ENCODE results near the gene CLTCL1. TPM values are rescaled to one million over a fixed set of nuclear protein-coding genes. Genes with fewer than 3 reads are reported as not detected.
A peak's percentile ranks its signal among the peaks of the same experiment; 100 is the strongest.

Gene CLTCL1
- total and polyA plus RNA-seq, 4 experiments from 2014 or later = 0.80 to 1.7 TPM; not detected in 2

DNA sequence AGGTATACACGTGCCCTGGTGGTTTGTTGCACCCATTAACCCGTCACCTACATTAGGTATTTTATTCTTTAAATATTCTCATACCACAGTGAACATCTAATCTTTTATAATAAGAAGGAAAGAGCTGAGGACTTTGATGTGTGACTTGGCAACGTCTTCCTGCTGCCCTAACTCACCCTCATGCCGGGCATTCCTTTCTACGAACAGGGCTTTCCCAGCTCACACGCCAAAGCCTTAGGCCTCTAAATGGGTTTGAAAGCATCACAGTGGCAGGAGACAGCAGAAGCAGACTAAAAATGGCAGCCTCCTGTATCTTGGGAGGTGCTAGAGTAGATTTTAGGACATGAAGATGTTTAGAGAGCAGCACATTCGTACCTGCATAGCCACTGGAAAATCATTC, 52.6 kb downstream of the CLTCL1 start:
- H3K27ac Mint-ChIP-seq = no peak overlapping the region
- H3K4me1 Mint-ChIP-seq = no peaks in the 10 kb centered on the region
- no peak overlapping the region for H3K4me3 ChIP-seq (ENCODE audit: low read length in 2 of 2)
- H3K36me3 Mint-ChIP-seq = no peaks in the 10 kb centered on the region
- no peak overlapping the region for H3K27ac ChIP-seq (ENCODE audit: low read depth, low read length)
- no peaks in the 10 kb centered on the region for H3K27me3 ChIP-seq (ENCODE audit: insufficient read depth, low read length)
- H3K36me3 ChIP-seq (ENCODE audit: insufficient read depth, low read length) = no peaks in the 10 kb centered on the region
- H3K4me1 ChIP-seq (ENCODE audit: insufficient read depth, low read length) = no peaks in the 10 kb centered on the region
- no peaks in the 10 kb centered on the region for H3K9me3 Mint-ChIP-seq
- H3K9me3 ChIP-seq (ENCODE audit: control insufficient read depth in 1 of 2, low read length in 2 of 2) = no peaks in the 10 kb centered on the region
- CTCF ChIA-PET (ENCODE audit: partially characterized antibody) = no interaction called here
- intact Hi-C loops (cut with micrococcal nuclease) = no loop called here
- no peak for DNase-seq
- POLR2A ChIA-PET (ENCODE audit: partially characterized antibody) = no interaction called here
- H3K27me3 Mint-ChIP-seq = peaks cover 0 to 11% of the 10 kb centered on the region in 2 donors
- H3K4me3 Mint-ChIP-seq = no peak overlapping the region

DNA sequence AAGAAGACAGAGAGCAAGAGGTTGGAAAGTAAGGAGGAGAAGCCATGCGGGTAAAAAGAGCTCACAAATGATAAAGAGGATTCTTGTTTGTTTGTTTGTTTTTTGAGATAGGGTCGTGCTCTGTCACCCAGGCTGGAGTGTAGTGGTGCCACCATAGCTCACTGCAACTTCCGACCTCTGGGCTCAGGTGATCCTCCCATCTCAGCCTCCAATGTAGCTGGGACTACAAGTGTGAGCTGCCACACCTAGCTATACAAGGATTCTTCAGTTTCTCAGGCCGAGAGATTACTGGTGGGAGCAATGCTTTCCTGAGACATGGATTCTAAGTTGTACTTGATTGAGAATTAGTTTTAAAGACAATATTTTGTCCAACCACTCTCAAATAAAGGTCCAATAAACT, 55.6 kb downstream of the CLTCL1 start:
- DNase-seq = no peak
- intact Hi-C loops (cut with micrococcal nuclease) = no loop called here
- no peaks in the 10 kb centered on the region for H3K4me1 Mint-ChIP-seq
- no peak overlapping the region for H3K27ac Mint-ChIP-seq
- Histone ChIP-seq H3K36me3 (ENCODE audit: insufficient read depth, low read length) (no peaks in the 10 kb centered on the region), H3K9me3 (ENCODE audit: control insufficient read depth in 1 of 2, low read length in 2 of 2) (no peaks in the 10 kb centered on the region), H3K4me3 (ENCODE audit: low read length in 2 of 2) (no peak overlapping the region), H3K27me3 (ENCODE audit: insufficient read depth, low read length) (no peaks in the 10 kb centered on the region), H3K27ac (ENCODE audit: low read depth, low read length) (no peak overlapping the region), H3K4me1 (ENCODE audit: insufficient read depth, low read length) (no peaks in the 10 kb centered on the region)
- H3K9me3 Mint-ChIP-seq = peaks cover 0 to 2% (median 0%) of the 10 kb centered on the region in 8 donors
- H3K36me3 Mint-ChIP-seq = no peaks in the 10 kb centered on the region
- peaks cover 0 to 14% of the 10 kb centered on the region in 2 donors for H3K27me3 Mint-ChIP-seq
- H3K4me3 Mint-ChIP-seq = no peak overlapping the region
- POLR2A ChIA-PET (ENCODE audit: partially characterized antibody) = no interaction called here
- CTCF ChIA-PET (ENCODE audit: partially characterized antibody) = no interaction called here

DNA sequence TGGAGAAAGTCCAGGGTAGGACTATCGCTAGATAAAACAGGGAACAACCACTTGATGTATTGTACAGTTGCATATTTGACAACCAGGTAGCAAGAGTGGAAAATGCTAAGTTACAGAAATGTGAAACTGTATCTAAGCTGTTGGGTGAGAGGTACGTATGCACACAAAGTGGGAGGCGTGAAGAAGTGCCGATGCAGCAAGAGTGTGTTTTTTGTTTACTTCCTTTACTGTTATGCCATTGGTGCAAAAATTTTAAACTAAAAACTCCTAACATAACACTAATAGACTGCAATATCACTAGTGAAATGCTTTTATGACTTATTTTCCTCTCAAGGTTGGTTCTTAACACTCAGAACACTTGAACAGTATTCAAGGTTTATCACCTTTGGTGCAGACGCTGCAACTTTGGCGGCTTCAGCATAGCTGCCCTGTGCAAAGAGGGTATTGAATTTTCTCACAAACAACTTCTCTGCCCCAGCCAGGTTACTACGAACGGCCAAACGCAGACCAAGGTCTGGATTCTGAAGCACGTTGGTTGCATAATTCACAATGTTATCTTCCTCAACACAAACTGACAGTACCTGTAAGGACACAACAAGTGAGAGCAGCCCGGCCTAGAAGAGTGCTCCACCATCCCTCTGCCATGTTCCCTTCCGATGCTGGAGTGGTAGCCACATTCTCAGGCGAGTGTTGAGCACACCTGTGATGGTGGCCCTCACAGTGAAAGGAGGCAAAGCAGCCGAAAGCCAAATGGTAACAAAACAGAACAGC, 57.2 kb downstream of the CLTCL1 start:
- Mint-ChIP-seq H3K9me3 (peaks cover 0 to 2% (median 0%) of the 10 kb centered on the region in 8 donors), H3K4me3 (no peak overlapping the region), H3K27ac (peak overlapping the region in 1 of 7 donors; percentile 33), H3K4me1 (no peaks in the 10 kb centered on the region), H3K36me3 (no peaks in the 10 kb centered on the region), H3K27me3 (peaks cover 0 to 11% of the 10 kb centered on the region in 2 donors)
- Histone ChIP-seq H3K4me3 (ENCODE audit: low read length in 2 of 2) (no peak overlapping the region), H3K36me3 (ENCODE audit: insufficient read depth, low read length) (no peaks in the 10 kb centered on the region), H3K9me3 (ENCODE audit: control insufficient read depth in 1 of 2, low read length in 2 of 2) (no peaks in the 10 kb centered on the region), H3K4me1 (ENCODE audit: insufficient read depth, low read length) (no peaks in the 10 kb centered on the region), H3K27me3 (ENCODE audit: insufficient read depth, low read length) (no peaks in the 10 kb centered on the region), H3K27ac (ENCODE audit: low read depth, low read length) (no peak overlapping the region)
- no peak for DNase-seq
- POLR2A ChIA-PET (ENCODE audit: partially characterized antibody) = no interaction called here
- intact Hi-C loops (cut with micrococcal nuclease) = no loop called here
- CTCF ChIA-PET (ENCODE audit: partially characterized antibody) = no interaction called here

DNA sequence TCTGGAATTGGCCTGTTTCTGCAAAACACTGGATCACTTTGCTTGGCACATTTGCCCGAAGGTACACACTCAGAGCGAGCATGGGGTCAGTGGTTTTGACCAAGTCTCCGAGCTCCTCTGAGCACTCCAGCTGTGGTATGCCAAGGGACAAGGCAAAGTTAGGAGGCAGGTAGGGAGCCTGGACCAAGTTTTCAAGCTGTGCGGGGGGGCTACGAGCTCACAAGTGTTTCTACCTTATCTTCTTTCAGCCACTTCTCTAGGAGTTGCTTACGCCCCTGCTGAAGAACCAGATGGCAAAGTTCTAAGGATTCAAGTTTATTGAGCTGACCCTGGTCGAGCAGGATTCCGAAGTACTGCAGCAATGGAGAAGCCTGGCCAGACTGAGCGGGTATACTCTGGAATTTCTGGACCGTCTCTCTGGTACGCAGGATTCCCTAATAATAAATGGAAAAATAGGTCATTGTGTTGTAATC, 58.3 kb downstream of the CLTCL1 start:
- Mint-ChIP-seq H3K27me3 (peaks cover 0 to 11% of the 10 kb centered on the region in 2 donors), H3K9me3 (peaks cover 0 to 2% (median 0%) of the 10 kb centered on the region in 8 donors), H3K4me1 (no peaks in the 10 kb centered on the region), H3K36me3 (no peaks in the 10 kb centered on the region), H3K27ac (no peak overlapping the region), H3K4me3 (no peak overlapping the region)
- Histone ChIP-seq H3K27me3 (ENCODE audit: insufficient read depth, low read length) (no peaks in the 10 kb centered on the region), H3K4me3 (ENCODE audit: low read length in 2 of 2) (no peak overlapping the region), H3K36me3 (ENCODE audit: insufficient read depth, low read length) (no peaks in the 10 kb centered on the region), H3K4me1 (ENCODE audit: insufficient read depth, low read length) (no peaks in the 10 kb centered on the region), H3K27ac (ENCODE audit: low read depth, low read length) (no peak overlapping the region), H3K9me3 (ENCODE audit: control insufficient read depth in 1 of 2, low read length in 2 of 2) (no peaks in the 10 kb centered on the region)
- DNase-seq = no peak
- intact Hi-C loops (cut with micrococcal nuclease) = no loop called here
- ChIA-PET POLR2A (ENCODE audit: partially characterized antibody) (no interaction called here), CTCF (ENCODE audit: partially characterized antibody) (no interaction called here)

DNA sequence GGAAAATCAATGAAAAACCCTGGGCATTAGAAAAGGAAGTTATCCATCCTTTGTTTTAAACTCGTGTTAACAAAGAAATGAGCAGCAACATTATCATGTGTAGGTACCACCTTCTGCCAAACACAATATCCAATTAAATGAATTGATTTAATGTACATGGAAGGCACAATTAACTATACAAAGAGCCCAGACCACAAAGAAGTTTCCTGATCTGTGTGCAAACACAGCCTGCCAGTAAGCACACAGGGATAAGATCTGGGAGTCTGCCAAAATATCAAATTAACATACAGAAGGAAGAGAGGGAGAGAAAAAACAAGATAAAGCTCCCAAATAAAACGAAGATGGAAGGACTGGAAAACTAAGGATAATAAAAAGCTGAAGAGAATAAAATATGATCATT, 58.9 kb downstream of the CLTCL1 start:
- Mint-ChIP-seq H3K27ac (no peak overlapping the region), H3K27me3 (peaks cover 0 to 11% of the 10 kb centered on the region in 2 donors), H3K36me3 (no peaks in the 10 kb centered on the region), H3K4me3 (no peak overlapping the region), H3K4me1 (no peaks in the 10 kb centered on the region), H3K9me3 (peaks cover 0 to 2% (median 0%) of the 10 kb centered on the region in 8 donors)
- ChIA-PET POLR2A (ENCODE audit: partially characterized antibody) (no interaction called here), CTCF (ENCODE audit: partially characterized antibody) (no interaction called here)
- Histone ChIP-seq H3K36me3 (ENCODE audit: insufficient read depth, low read length) (no peaks in the 10 kb centered on the region), H3K4me1 (ENCODE audit: insufficient read depth, low read length) (no peaks in the 10 kb centered on the region), H3K9me3 (ENCODE audit: control insufficient read depth in 1 of 2, low read length in 2 of 2) (no peaks in the 10 kb centered on the region), H3K4me3 (ENCODE audit: low read length in 2 of 2) (no peak overlapping the region), H3K27ac (ENCODE audit: low read depth, low read length) (no peak overlapping the region), H3K27me3 (ENCODE audit: insufficient read depth, low read length) (no peaks in the 10 kb centered on the region)
- intact Hi-C loops (cut with micrococcal nuclease) = no loop called here
- no peak for DNase-seq

DNA sequence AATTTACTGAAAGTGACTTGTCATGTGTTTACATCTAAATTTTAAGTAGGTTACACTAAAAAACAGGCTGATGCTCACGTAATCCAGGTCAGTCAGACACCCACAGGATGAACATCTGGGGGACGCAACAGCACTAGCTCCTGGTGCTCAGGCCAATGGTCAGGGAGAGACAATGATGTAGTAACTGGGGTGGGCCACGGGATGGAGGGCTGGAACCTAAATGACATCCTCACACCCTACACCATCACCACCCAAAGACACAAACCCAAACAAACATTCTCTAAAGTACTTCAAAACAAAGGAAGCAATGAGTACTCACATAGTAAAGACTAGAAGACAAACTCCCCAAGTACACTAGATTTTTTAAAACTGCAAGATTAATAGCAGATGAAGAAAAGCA, 59.5 kb downstream of the CLTCL1 start:
- Mint-ChIP-seq H3K4me1 (no peaks in the 10 kb centered on the region), H3K4me3 (no peak overlapping the region), H3K27ac (no peak overlapping the region), H3K27me3 (peaks cover 0 to 6% of the 10 kb centered on the region in 2 donors), H3K36me3 (no peaks in the 10 kb centered on the region), H3K9me3 (peaks cover 0 to 2% (median 0%) of the 10 kb centered on the region in 8 donors)
- no peaks in the 10 kb centered on the region for H3K4me1 ChIP-seq (ENCODE audit: insufficient read depth, low read length)
- no peak overlapping the region for H3K4me3 ChIP-seq (ENCODE audit: low read length in 2 of 2)
- no peaks in the 10 kb centered on the region for H3K27me3 ChIP-seq (ENCODE audit: insufficient read depth, low read length)
- CTCF ChIA-PET (ENCODE audit: partially characterized antibody) = interaction anchor here (1.7 kb wide), 1 partner anchor 11 kb away, joined by 3 read pairs; no protein-coding TSS in a partner anchor
- no peak for DNase-seq
- no peaks in the 10 kb centered on the region for H3K9me3 ChIP-seq (ENCODE audit: control insufficient read depth in 1 of 2, low read length in 2 of 2)
- H3K27ac ChIP-seq (ENCODE audit: low read depth, low read length) = no peak overlapping the region
- H3K36me3 ChIP-seq (ENCODE audit: insufficient read depth, low read length) = no peaks in the 10 kb centered on the region
- intact Hi-C loops (cut with micrococcal nuclease) = no loop called here
- POLR2A ChIA-PET (ENCODE audit: partially characterized antibody) = no interaction called here

DNA sequence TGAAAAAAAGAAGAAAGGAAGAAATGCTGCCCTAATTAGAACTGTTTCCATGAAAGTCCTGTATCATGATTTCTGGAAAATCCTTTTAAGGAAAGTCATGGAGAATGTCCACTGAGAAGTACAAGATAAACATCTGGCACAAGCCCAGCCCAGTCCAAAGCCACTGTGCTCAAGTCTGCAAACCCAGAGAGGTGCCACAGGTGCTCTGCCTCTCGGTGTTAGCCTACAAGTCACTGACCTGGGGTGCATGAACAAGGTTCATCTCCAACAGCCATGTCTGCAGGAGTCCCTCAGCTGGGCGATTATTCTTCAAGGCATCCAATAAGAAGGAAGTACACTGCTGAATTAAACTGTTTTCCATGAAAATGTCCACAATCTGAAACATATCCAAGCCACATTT, 61.9 kb downstream of the CLTCL1 start:
- Mint-ChIP-seq H3K27me3 (peaks cover 0 to 5% of the 10 kb centered on the region in 2 donors), H3K36me3 (no peaks in the 10 kb centered on the region), H3K27ac (no peak overlapping the region), H3K9me3 (peaks cover 0 to 2% (median 0%) of the 10 kb centered on the region in 8 donors), H3K4me3 (no peak overlapping the region), H3K4me1 (no peaks in the 10 kb centered on the region)
- no peak overlapping the region for H3K4me3 ChIP-seq (ENCODE audit: low read length in 2 of 2)
- H3K9me3 ChIP-seq (ENCODE audit: control insufficient read depth in 1 of 2, low read length in 2 of 2) = no peaks in the 10 kb centered on the region
- no peak for DNase-seq
- no peaks in the 10 kb centered on the region for H3K36me3 ChIP-seq (ENCODE audit: insufficient read depth, low read length)
- no peaks in the 10 kb centered on the region for H3K27me3 ChIP-seq (ENCODE audit: insufficient read depth, low read length)
- H3K27ac ChIP-seq (ENCODE audit: low read depth, low read length) = no peak overlapping the region
- POLR2A ChIA-PET (ENCODE audit: partially characterized antibody) = no interaction called here
- intact Hi-C loops (cut with micrococcal nuclease) = no loop called here
- H3K4me1 ChIP-seq (ENCODE audit: insufficient read depth, low read length) = no peaks in the 10 kb centered on the region
- CTCF ChIA-PET (ENCODE audit: partially characterized antibody) = no interaction called here
